ENCODE measurements around the gene SLC9A9.

GRCh38 chr3:143361589-143361988 lies 486.7 kb downstream of the SLC9A9 start:
- TF ChIP-seq POLR2A (IDR thresholded peaks at IDR 0.05) (no peak), CTCF (IDR thresholded peaks at IDR 0.05) (no peak), POLR2AphosphoS5 (IDR thresholded peaks at IDR 0.05) (no peak)

Data from prostate gland (tissue), 2 donors.